GM20000 (cell line): ENCODE measurements around the gene HLTF.
"Not testable (repeated sequence)": the region's sequence is repeated elsewhere in the genome, so short reads cannot be mapped to it uniquely, and the experiment has no call there.

Source experiments
- DNase-seq: peaks from one replicate; pipeline ENCODE4 v3.0.0; 2012; ENCODE audit warnings: low spot score
- TF ChIP-seq, protein P1 (sequence below): IDR thresholded peaks from 2 replicates; pipeline ENCODE4 v1.5.1; 2012; ENCODE audit warnings: mild to moderate bottlenecking, control low read depth; ENCODE audit errors: extremely low read depth, missing control alignments

Gene HLTF

DNA sequence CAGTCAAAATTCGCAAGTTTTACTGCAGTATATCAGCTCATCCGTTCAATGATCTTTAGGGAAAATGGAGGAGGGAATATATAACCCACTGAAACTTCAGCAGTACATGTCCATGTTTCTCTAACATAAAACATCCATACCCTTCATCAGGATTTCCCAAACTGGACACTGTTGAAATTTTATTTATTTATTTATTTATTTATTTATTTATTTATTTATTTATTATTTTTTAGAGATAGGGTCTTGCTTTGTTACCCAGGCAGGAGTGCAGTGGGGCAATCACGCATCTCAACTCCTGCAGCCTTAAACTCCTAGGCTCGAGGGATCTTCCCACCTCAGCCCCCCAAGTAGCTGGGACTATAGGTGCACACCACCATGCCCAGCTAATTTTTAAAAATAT lies 14.8 kb upstream of the HLTF start:
- TF ChIP-seq, protein P1, sequence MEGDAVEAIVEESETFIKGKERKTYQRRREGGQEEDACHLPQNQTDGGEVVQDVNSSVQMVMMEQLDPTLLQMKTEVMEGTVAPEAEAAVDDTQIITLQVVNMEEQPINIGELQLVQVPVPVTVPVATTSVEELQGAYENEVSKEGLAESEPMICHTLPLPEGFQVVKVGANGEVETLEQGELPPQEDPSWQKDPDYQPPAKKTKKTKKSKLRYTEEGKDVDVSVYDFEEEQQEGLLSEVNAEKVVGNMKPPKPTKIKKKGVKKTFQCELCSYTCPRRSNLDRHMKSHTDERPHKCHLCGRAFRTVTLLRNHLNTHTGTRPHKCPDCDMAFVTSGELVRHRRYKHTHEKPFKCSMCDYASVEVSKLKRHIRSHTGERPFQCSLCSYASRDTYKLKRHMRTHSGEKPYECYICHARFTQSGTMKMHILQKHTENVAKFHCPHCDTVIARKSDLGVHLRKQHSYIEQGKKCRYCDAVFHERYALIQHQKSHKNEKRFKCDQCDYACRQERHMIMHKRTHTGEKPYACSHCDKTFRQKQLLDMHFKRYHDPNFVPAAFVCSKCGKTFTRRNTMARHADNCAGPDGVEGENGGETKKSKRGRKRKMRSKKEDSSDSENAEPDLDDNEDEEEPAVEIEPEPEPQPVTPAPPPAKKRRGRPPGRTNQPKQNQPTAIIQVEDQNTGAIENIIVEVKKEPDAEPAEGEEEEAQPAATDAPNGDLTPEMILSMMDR, result no peak

DNA sequence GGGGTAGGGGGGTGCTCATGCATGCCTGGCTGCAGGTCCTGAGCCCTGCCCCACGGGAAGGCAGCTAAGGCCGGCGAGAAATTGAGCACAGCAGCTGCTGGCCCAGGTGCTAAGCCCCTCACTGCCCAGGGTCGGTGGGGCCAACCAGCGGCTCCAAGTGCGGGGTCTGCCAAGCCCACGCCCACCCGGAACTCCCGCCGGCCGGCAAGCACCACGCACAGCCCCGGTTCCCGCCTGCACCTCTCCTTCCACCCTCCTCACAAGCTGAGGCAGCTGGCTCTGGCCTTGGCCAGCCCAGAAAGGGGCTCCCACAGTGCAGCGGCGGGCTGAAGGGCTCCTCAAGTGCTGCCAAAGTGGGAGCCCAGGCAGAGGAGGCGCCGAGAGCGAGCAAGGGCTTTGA lies 11.7 kb upstream of the HLTF start:
- not testable (repeated sequence) for DNase-seq

More for the DNA sequence above, 14.8 kb upstream of the HLTF start:
- no peak for DNase-seq

DNA sequence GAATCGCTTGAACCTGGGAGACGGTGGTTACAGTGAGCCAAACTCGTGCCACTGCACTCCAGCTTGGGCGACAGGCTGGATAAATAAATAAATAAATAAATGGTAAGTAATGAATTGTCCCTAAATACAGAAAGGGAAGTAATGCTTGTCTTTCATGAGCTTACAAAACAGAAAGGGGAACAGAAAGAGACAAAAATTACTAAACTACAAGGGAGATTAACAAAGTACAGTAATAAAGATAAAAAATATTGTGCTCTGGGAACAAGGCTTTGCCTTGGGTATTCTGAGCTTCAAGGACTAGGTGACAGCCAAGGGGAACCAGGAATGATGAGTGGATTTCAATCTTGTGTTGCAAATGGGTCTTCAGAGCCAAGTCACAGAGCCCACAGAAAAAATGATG lies 9.2 kb upstream of the HLTF start:
- DNase-seq, result peak; percentile 78

DNA sequence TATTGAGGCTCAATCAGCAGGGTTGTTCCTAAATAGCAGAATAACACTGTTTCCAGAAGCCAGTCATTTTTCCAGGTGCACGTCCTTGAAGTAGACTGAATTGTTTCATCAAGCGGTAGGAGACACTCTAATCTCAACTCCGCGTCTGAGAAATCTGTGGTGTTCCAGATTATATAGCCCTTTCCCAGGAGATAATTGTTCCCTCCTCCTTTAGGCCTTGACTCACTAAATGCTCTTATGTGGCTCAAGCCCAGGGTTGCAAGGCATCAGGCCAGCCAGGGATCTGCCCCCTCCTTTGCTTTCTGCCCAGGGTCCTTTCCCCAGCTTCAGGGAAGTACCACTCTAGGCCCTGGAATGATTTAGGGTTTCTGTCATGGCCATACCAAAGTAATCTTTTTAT lies 5.7 kb upstream of the HLTF start:
- TF ChIP-seq, protein P1, result no peak
- no peak for DNase-seq

More for the DNA sequence above, 9.2 kb upstream of the HLTF start:
- TF ChIP-seq, protein P1, result no peak

DNA sequence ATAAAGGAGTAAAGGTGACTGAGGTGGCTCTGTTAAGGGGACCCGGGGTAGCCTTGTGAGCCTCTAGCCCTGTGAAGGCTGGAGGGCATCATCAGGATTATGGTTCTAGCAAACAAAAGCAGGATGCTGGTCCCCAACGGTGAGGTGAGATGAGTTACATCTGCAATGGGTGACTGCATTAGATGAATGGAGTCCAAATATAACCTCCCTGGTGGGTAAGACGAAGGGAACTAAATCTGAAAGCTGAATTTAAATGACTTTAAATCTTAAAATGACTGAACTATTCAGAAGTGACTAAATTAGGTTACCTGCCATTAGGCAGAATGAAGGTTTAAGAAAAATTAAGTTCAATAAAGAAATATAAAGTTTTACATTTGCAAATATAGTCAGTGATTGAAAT lies 4.6 kb upstream of the HLTF start:
- peak; percentile 42 for DNase-seq
- TF ChIP-seq, protein P1, result no peak

DNA sequence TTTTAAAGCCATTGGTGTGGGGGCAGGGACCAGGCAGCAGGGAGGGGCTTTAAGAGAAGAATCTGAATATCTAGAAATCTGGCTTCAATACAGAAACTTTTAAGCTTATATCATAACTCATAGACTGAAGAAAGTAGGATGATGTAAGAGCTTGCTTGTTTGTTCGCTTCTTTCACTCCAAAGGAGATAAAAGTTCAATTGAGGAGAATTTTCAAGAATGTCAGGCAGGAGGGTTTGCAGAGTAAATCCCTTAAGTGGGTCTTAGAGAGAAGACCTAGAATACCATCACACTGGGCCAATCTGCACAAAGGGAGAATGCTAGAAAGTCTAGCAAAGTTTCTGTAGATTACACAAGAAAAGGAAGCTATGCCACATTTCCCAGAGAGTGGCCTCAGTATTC lies 4.1 kb upstream of the HLTF start:
- DNase-seq, result no peak
- TF ChIP-seq, protein P1, result no peak

DNA sequence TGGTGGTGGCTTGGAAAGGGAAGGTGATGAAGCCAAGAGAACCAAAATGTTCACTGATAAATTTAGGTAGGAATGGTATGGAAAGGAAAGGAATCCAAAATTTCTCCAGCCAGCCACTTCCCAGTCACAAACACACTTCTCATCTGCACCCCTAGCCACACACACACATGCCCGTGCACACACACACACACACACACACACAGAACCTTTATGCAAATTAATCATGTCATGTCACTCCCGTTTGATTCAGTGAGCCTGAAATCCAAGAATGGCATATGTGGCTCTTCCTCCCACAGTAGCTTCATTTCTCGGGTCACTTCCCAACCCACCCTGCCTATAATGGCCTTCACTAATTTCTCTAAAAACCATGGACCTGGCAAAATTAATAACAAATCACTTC lies 3.1 kb upstream of the HLTF start:
- TF ChIP-seq, protein P1, result no peak
- no peak for DNase-seq

DNA sequence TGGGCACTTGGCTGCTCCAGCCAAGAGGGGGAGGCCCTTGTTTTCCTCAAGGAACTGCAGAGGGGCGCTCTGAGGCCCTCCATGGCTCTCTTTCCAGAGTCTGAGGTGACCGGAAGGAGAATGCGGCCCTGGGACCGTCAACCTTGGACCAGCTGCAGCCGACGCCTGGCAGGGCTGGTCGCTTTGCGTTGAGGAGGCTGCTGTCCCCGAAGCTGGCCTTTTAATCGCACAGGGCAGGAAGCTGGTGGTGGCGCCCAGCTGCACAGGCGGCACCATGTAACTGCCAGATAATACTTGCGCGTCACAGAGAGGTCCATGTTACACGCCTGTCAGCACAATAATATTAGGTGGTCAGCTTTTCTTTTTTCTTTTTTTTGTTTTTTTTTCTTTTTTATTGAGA lies 875 bp upstream of the HLTF start:
- DNase-seq, result no peak
- TF ChIP-seq, protein P1, result no peak
